Panc1 (cell line): ENCODE measurements around the gene EMID1.

ENCODE experiments used
- POLR2AphosphoS5 ChIP-seq: IDR thresholded peaks from 2 replicates; pipeline ENCODE4 v1.6.1; 2012; ENCODE audit warnings: mild to moderate bottlenecking, low read depth, low read length, moderate library complexity
- TF ChIP-seq, protein P1 (sequence below): fragments of 450-650 bp; IDR thresholded peaks from 2 replicates; pipeline ENCODE4 v1.5.1; 2017; ENCODE audit warnings: mild to moderate bottlenecking

DNA sequence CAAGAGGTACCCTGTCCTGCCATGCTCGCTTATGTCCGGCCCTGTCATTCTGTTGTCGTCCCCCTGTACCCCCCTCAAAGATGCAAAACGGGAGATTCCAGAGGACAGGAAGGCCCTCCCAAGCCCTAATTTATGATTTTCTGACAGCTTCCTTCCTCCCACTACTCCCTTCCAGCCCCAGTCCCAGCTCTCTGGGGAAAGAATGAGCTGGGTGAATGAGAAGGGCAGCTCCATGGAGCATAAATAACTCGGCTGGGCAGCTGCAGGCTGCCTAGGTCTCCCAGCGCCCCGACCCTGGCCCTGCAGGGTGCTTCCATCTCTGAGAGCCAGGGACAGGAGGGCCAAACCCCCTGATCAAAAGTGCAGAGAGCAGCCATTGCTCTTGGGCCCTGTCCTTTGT, 3.9 kb upstream of the EMID1 start:
- TF ChIP-seq, protein P1, sequence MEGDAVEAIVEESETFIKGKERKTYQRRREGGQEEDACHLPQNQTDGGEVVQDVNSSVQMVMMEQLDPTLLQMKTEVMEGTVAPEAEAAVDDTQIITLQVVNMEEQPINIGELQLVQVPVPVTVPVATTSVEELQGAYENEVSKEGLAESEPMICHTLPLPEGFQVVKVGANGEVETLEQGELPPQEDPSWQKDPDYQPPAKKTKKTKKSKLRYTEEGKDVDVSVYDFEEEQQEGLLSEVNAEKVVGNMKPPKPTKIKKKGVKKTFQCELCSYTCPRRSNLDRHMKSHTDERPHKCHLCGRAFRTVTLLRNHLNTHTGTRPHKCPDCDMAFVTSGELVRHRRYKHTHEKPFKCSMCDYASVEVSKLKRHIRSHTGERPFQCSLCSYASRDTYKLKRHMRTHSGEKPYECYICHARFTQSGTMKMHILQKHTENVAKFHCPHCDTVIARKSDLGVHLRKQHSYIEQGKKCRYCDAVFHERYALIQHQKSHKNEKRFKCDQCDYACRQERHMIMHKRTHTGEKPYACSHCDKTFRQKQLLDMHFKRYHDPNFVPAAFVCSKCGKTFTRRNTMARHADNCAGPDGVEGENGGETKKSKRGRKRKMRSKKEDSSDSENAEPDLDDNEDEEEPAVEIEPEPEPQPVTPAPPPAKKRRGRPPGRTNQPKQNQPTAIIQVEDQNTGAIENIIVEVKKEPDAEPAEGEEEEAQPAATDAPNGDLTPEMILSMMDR: no peak
- TF ChIP-seq POLR2AphosphoS5: no peak
